ENCODE measurements around the gene TSPAN9. TPM values are rescaled to one million over a fixed set of nuclear protein-coding genes. Genes with fewer than 3 reads are reported as not detected.
A peak's percentile ranks its signal among the peaks of the same experiment; 100 is the strongest.

Gene TSPAN9
- total and polyA plus RNA-seq, 2 experiments from 2014 or later: 6.0 to 31.5 TPM

GRCh38 chr12:3077572-3078081 lies 448 bp downstream of the TSPAN9 start:
- Histone ChIP-seq H3K9me2 (ENCODE audit: insufficient read depth) (no peaks in the 10 kb centered on the region), H3K79me2 (replicated peaks; ENCODE audit: insufficient read depth) (peaks cover 11% of the 10 kb centered on the region), H2AFZ (peak overlapping the region; percentile 83; the same call in 1 of the 2 replicates), H3K4me1 (ENCODE audit: insufficient read depth) (peaks cover 12% of the 10 kb centered on the region; the same call in 1 of the 2 replicates), H4K20me1 (replicated peaks; ENCODE audit: insufficient read depth) (peaks cover 12% of the 10 kb centered on the region; the same call in 1 of the 2 replicates), H3K27me3 (ENCODE audit: insufficient read depth) (0 out of 2 replicates have a peak, but pooled peaks cover 9% of the 10 kb centered on the region), H3K27ac (ENCODE audit: low read depth) (no peak overlapping the region), H3K36me3 (ENCODE audit: insufficient read depth) (no peaks in the 10 kb centered on the region), H3K4me3 (peak overlapping the region; percentile 76), H3K4me2 (peak overlapping the region; percentile 75), H3F3A (replicated peaks; ENCODE audit: low read depth) (0 out of 2 replicates have a peak, but pooled peaks cover 2% of the 10 kb centered on the region)
- TF ChIP-seq, protein P1, sequence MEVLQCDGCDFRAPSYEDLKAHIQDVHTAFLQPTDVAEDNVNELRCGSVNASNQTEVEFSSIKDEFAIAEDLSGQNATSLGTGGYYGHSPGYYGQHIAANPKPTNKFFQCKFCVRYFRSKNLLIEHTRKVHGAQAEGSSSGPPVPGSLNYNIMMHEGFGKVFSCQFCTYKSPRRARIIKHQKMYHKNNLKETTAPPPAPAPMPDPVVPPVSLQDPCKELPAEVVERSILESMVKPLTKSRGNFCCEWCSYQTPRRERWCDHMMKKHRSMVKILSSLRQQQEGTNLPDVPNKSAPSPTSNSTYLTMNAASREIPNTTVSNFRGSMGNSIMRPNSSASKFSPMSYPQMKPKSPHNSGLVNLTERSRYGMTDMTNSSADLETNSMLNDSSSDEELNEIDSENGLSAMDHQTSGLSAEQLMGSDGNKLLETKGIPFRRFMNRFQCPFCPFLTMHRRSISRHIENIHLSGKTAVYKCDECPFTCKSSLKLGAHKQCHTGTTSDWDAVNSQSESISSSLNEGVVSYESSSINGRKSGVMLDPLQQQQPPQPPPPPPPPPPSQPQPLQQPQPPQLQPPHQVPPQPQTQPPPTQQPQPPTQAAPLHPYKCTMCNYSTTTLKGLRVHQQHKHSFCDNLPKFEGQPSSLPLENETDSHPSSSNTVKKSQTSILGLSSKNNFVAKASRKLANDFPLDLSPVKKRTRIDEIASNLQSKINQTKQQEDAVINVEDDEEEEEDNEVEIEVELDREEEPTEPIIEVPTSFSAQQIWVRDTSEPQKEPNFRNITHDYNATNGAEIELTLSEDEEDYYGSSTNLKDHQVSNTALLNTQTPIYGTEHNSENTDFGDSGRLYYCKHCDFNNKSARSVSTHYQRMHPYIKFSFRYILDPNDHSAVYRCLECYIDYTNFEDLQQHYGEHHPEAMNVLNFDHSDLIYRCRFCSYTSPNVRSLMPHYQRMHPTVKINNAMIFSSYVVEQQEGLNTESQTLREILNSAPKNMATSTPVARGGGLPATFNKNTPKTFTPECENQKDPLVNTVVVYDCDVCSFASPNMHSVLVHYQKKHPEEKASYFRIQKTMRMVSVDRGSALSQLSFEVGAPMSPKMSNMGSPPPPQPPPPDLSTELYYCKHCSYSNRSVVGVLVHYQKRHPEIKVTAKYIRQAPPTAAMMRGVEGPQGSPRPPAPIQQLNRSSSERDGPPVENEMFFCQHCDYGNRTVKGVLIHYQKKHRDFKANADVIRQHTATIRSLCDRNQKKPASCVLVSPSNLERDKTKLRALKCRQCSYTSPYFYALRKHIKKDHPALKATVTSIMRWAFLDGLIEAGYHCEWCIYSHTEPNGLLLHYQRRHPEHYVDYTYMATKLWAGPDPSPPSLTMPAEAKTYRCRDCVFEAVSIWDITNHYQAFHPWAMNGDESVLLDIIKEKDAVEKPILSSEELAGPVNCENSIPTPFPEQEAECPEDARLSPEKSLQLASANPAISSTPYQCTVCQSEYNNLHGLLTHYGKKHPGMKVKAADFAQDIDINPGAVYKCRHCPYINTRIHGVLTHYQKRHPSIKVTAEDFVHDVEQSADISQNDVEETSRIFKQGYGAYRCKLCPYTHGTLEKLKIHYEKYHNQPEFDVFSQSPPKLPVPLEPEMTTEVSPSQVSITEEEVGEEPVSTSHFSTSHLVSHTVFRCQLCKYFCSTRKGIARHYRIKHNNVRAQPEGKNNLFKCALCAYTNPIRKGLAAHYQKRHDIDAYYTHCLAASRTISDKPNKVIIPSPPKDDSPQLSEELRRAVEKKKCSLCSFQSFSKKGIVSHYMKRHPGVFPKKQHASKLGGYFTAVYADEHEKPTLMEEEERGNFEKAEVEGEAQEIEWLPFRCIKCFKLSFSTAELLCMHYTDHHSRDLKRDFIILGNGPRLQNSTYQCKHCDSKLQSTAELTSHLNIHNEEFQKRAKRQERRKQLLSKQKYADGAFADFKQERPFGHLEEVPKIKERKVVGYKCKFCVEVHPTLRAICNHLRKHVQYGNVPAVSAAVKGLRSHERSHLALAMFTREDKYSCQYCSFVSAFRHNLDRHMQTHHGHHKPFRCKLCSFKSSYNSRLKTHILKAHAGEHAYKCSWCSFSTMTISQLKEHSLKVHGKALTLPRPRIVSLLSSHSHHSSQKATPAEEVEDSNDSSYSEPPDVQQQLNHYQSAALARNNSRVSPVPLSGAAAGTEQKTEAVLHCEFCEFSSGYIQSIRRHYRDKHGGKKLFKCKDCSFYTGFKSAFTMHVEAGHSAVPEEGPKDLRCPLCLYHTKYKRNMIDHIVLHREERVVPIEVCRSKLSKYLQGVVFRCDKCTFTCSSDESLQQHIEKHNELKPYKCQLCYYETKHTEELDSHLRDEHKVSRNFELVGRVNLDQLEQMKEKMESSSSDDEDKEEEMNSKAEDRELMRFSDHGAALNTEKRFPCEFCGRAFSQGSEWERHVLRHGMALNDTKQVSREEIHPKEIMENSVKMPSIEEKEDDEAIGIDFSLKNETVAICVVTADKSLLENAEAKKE (CRISPR knock-in tag; IDR thresholded peaks at IDR 0.05): no peak
- no peak for TF ChIP-seq JUNB (IDR thresholded peaks at IDR 0.05; ENCODE audit: unreplicated experiment)
- no peak for TF ChIP-seq ZNF114 (CRISPR knock-in tag; IDR thresholded peaks at IDR 0.05)
- TF ChIP-seq, protein P2, sequence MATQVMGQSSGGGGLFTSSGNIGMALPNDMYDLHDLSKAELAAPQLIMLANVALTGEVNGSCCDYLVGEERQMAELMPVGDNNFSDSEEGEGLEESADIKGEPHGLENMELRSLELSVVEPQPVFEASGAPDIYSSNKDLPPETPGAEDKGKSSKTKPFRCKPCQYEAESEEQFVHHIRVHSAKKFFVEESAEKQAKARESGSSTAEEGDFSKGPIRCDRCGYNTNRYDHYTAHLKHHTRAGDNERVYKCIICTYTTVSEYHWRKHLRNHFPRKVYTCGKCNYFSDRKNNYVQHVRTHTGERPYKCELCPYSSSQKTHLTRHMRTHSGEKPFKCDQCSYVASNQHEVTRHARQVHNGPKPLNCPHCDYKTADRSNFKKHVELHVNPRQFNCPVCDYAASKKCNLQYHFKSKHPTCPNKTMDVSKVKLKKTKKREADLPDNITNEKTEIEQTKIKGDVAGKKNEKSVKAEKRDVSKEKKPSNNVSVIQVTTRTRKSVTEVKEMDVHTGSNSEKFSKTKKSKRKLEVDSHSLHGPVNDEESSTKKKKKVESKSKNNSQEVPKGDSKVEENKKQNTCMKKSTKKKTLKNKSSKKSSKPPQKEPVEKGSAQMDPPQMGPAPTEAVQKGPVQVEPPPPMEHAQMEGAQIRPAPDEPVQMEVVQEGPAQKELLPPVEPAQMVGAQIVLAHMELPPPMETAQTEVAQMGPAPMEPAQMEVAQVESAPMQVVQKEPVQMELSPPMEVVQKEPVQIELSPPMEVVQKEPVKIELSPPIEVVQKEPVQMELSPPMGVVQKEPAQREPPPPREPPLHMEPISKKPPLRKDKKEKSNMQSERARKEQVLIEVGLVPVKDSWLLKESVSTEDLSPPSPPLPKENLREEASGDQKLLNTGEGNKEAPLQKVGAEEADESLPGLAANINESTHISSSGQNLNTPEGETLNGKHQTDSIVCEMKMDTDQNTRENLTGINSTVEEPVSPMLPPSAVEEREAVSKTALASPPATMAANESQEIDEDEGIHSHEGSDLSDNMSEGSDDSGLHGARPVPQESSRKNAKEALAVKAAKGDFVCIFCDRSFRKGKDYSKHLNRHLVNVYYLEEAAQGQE (IDR thresholded peaks at IDR 0.05; ENCODE audit: unreplicated experiment): no peak
- no peak for TF ChIP-seq POLR2AphosphoS5 (IDR thresholded peaks at IDR 0.05; ENCODE audit: low read depth)
- TF ChIP-seq ZNF331 (CRISPR knock-in tag; IDR thresholded peaks at IDR 0.05; ENCODE audit: low read depth): no peak
- no peak for TF ChIP-seq STAT1 (IDR thresholded peaks at IDR 0.05; ENCODE audit: unreplicated experiment)
- TF ChIP-seq, protein P3, sequence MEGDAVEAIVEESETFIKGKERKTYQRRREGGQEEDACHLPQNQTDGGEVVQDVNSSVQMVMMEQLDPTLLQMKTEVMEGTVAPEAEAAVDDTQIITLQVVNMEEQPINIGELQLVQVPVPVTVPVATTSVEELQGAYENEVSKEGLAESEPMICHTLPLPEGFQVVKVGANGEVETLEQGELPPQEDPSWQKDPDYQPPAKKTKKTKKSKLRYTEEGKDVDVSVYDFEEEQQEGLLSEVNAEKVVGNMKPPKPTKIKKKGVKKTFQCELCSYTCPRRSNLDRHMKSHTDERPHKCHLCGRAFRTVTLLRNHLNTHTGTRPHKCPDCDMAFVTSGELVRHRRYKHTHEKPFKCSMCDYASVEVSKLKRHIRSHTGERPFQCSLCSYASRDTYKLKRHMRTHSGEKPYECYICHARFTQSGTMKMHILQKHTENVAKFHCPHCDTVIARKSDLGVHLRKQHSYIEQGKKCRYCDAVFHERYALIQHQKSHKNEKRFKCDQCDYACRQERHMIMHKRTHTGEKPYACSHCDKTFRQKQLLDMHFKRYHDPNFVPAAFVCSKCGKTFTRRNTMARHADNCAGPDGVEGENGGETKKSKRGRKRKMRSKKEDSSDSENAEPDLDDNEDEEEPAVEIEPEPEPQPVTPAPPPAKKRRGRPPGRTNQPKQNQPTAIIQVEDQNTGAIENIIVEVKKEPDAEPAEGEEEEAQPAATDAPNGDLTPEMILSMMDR (conservative IDR thresholded peaks at IDR 0.05; ENCODE audit: low read depth in 2 of 2): no peak
- no peak for TF ChIP-seq CREB1 (CRISPR knock-in tag; IDR thresholded peaks at IDR 0.05; ENCODE audit: low read depth)
- TF ChIP-seq, protein P4, sequence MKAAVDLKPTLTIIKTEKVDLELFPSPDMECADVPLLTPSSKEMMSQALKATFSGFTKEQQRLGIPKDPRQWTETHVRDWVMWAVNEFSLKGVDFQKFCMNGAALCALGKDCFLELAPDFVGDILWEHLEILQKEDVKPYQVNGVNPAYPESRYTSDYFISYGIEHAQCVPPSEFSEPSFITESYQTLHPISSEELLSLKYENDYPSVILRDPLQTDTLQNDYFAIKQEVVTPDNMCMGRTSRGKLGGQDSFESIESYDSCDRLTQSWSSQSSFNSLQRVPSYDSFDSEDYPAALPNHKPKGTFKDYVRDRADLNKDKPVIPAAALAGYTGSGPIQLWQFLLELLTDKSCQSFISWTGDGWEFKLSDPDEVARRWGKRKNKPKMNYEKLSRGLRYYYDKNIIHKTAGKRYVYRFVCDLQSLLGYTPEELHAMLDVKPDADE (IDR thresholded peaks at IDR 0.05): no peak
- TF ChIP-seq EZH2phosphoT487 (IDR thresholded peaks at IDR 0.05; ENCODE audit: unreplicated experiment): no peak
- no peak for TF ChIP-seq NANOG (IDR thresholded peaks at IDR 0.05; ENCODE audit: borderline replicate concordance)
- no peak for TF ChIP-seq EZH2 (IDR thresholded peaks at IDR 0.05; ENCODE audit: low read depth, unreplicated experiment)
- H3K27ac Mint-ChIP-seq: no peak overlapping the region
- H3K4me1 Mint-ChIP-seq: peaks cover 8% of the 10 kb centered on the region
- H3K36me3 Mint-ChIP-seq (ENCODE audit: low read depth): peaks cover 5% of the 10 kb centered on the region; the same call in 1 of the 3 replicates
- ATAC-seq: peak; percentile 12
- H3K9me3 Mint-ChIP-seq: no peaks in the 10 kb centered on the region; the same call in 1 of the 3 replicates
- peaks cover 21% of the 10 kb centered on the region for H3K27me3 Mint-ChIP-seq (ENCODE audit: insufficient read depth, low read depth, poor library complexity)
- peak; percentile 42 for DNase-seq (ENCODE audit: low spot score)
- H3K4me3 Mint-ChIP-seq: peak overlapping the region; percentile 72
